T-helper 1 cell (primary cell): ENCODE data around the gene NOL4L.

Experiments
- DNase-seq, 5 donors: peaks; one replicate each; pipeline ENCODE4 v3.0.0-alpha.2; 2012 to 2020

Gene NOL4L

DNA sequence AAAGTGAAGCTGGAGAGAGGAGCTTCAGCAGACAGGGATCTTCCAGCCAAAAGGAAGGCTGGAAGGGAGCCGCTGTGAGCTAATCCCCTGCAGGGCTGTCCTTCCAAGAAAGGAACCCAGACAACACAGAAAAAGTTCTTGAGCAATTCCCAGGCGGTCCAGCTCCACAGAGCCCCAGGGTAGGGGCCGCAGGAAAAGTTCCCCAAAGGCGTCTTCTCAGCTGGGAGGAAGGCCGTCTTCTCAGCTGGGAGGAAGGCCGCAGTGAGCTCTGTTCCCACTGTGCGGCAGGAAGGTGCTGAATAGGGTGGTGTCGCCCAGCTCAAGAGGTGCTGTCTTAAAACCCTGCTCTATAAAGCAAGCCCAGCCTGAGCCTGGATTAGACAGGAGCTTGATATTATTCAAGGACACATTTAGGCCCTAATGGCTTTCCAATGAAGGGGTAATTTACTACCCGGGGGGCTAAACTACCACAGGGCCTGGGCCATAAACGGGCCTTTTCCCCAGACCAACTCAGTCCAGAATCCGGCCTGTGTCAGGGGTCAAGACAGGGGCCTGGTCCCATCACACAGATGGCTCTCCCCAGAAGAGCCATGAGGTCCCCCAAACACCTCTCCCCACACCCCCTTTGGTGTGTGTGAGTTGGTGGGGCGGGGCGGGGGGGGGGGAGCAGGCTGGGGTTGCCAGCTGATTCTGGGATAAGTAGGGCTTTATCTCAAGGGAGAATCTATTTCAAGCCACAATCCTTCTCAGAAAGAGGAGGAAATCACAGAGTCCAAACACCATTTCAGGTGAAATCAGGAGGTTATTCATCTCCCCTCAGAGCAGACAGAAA, 103.6 kb downstream of the NOL4L start:
- no peak for DNase-seq

DNA sequence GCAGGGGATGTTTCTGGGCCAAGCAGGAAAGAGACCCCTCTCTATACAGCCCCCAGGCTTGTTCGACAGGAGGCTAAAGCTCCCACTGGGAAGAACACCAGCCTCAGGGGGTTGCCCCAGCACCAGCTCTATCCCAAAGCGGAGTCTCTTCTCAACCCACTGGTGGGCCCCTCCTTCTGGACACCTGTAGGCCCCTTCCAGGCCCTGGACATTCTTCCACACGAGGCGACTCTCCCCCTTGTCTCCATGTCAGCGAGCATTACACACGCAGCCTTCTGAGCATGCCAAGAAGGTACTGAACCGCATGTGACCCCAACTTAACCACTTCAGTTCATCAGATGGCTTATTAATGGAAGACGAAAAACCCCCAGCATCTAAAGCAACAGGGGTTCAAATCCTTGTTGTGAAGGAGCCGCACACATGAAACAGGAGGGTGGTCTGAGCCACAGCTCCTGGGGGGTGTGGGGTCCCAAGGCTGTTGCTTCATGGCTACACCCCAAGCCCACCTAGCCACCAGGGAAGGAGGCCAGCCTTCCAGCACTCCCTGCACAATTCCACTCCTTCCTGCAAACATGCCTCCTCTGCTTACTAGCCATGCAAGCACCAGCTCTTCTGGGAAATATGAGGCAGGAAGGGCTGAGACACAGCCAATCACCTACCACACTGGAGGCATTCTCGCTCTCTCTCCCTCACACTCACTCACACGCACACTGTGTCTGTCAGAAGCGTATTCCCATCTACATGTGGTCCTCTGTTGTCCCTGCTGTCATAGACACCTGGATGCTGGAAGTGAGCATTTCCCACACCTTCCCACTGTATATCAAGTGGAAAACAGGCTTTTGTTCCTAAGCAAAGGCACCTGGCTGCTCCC, 104.5 kb downstream of the NOL4L start:
- no peak for DNase-seq

DNA sequence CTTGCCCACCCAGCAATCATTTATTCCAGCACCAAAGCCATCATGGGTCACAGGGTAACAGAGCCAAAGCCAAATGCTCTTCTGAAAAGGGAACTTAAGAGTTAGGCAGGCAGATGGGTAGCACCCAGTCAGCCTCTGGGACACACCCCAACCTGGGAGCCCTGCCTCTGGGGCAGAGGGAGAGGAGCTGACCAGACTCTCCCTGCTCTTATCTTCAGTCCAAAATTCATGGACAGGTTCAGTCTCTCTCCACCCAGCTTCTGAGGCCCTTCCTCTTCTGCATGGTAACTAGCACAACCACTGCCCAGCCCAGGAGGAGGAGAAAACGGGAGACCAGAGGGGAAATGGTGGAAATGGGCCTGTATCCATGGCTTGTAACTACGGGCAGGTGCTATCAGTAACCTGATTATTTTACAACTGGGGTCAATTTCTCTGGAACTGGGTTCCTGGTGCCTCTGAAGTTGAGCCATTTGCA, 105.4 kb downstream of the NOL4L start:
- DNase-seq = no peak

DNA sequence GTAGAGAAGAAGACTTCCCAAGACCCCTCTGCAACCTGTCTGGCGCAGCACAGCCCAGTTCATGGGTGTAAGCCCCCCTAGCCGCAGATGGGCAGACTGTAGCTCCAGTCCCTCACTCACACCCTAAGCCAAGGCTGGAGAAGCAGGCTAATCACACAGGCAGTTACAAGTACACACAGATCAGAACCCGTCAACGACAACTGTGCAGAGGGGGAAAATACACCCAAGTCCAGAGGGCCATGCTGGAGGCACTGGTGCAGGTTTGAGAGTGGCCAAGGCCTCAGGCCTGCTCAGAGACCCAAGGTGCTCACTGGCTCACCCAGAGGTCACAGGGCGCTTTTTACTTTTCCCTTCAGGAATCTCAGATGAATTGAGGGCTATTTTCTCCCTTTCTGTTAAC, 106.1 kb downstream of the NOL4L start:
- no peak for DNase-seq

DNA sequence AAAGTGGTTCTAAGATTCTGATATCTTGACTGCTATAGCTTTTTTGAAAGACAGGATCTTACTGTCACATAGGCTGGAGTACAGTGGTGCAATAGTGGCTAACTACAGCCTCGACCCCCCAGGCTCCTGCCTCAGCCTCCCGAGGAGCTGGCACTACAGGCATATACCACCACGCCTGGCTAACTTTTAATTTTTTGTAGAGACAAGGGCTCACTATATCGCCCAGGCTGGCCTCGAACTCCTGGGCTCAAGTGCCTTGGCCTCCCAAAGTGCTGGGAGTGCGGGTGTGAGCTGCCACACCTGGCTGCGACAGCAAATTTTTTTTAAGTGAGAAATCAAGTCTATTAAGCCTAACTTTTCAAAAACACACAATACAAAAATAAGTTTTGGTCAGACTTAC, 106.6 kb downstream of the NOL4L start:
- DNase-seq = no peak

DNA sequence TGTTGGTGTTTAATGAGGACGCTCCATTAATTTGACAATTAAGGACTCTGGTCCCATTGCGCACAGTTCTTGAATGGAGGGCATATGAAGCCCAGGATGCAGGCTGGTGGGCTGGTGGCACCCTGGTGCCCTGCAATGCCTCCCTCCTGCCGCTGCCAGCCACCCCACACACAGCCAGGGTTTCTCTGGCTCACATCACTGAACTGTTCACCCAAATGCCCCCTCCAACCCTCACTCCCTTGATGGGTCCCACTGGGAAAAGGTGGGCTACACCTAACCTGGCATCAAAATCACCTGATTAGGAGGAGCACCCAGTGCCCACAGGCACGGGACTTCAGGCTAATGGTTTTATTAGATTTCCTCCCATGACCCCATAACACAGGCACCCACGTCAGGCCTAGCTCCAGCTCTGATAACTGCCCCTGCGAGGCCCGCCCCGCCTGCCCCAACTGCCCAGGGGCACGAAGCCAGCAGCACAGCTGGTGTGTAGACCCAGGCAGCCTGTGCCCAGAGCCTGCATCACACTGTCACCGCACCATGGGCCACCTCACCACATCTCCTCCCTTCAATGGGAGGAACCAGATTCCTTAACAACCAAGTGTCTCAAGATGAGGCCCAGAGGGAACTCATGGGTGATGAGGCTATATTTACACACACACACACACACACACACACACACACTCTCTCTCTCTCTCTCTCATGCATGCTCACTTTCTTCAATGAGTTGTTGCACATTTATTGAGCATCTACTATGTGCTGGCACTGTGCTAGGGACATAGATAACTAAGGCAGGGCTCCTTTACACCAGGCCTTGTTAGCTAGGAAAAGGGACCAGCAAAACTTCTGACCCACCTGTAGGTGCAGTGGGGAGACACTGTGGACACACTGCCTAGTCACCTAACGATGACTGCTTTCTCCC, 107.3 kb downstream of the NOL4L start:
- DNase-seq = no peak

DNA sequence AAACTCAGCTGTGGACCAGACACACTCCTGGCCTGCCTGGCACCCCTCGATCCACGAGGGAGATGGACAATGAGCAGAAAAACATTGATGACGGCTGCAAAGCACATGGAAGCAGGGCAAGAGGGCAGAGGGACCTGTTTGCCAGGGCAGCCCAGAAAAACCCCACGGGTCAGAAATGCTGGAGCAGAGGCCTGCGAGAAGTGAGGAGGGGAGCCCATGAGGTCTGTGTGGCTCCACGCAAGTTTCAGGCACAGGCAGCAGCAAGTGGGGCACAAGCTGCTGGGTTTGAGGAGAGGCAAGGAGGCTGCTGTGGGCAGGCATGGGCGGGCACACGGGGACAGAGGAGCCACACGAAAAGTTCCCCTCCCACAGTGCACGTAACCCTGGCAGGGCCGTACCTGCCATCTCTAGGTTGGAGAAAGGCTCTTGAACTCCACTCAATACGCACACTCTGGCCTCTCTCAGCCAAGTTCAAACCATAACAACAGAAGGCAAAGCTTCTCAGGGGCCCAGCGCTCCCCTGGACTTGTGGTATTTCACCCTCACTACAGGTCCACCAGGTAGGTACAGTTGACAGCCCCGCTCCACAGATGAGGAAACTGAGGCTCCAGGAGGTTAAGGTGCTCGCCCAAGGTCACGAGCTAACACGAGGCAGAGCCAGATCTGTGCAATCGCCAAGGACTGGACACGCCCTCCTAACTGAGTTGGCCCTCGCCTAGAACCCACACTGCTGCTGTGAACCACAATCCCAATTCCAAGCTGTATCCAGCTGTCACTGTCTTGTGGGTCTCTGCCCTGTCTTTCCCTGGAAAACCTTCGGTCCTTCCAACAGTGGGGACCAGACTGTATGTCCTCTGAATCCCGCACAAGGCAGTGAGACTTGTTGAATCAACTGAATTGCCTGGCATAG, 108.2 kb downstream of the NOL4L start:
- no peak for DNase-seq

DNA sequence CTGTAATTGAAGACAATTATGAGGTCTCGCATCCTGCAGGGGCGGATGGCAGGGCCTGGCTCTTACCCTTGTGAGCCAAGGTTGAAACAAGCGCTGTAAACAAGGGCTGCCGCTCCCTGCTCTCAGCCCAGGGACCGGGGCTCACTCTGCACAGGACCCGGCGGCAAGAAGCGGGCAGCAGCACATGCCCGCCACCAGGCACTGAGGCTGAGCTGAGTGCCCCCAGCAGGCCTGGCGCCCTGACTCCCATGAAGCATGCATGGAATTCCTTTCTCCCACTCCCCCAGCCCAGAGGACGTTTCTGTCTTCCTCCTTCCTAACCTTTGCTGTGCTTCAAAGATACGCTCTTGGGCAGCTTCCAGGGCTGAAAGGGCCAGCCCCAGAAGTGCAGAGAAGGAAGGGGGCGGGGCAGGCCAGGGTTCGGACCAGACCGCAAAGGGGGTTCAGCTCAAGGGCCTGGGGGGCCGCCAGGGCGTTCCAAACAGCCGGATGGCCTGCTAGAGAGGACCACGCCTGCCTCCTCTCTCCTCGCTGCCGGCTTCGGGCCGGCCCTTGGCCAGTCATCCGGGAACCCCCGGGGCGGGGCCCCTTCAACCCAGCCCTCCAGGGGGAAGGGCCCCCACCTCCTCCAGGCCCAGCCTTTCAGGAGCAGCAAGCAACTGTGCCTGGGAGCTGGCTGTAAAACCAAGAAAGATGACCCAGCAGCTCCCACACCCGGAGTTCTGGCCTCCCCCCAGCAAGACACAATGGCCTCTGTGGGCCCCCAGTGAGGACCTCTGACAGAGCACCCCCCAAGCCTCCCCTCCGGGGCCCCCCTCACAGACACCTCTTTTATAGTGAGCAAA, 109.9 kb downstream of the NOL4L start:
- DNase-seq = no peak

DNA sequence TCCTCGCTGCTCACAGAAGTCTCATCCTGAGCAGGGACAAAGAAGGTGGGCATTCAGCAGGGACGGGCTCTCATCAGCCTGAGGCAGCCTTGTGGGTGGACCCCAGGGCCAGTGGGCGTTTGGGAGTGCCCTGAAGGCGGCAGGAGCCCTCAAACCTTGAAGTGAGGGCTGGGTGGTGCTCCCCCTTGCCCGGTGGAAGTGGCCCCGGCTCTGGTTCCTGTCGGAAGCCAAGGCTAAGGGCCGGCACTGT, 110.5 kb downstream of the NOL4L start:
- DNase-seq = no peak

DNA sequence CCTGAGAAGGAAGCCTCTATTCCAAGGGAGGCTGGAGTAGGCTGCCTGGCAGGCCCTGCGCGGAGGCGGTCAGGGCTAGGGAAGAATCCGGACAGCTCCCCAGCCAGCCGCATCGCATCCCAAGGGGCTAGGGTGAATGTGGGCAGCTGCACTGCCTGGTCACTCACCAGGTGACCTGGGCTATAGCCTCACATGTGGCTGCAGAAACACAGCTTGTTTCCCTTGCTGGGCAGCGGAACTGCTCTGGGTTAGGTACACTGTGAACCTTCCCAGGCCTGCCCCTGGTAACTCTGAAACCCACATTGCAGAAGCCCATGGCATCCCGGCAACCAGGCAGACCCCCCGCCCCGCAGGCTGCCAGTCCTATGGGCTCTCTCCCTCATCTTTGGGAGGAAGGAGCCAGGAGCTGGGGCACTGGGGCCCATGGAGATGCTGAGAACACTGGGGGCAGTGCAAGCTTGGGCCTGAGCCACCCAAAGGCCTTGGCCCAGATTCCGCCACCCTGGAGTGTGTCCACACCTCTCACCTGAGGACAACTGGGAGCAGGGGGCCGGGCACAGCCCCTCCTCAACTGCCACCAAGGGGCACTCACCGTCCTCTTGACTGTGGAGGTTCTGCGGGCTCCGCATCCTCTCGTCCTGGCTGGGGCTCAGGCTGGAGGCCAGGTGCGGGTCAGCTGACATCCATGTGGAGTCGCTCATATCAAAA, 111.0 kb downstream of the NOL4L start:
- DNase-seq = no peak

DNA sequence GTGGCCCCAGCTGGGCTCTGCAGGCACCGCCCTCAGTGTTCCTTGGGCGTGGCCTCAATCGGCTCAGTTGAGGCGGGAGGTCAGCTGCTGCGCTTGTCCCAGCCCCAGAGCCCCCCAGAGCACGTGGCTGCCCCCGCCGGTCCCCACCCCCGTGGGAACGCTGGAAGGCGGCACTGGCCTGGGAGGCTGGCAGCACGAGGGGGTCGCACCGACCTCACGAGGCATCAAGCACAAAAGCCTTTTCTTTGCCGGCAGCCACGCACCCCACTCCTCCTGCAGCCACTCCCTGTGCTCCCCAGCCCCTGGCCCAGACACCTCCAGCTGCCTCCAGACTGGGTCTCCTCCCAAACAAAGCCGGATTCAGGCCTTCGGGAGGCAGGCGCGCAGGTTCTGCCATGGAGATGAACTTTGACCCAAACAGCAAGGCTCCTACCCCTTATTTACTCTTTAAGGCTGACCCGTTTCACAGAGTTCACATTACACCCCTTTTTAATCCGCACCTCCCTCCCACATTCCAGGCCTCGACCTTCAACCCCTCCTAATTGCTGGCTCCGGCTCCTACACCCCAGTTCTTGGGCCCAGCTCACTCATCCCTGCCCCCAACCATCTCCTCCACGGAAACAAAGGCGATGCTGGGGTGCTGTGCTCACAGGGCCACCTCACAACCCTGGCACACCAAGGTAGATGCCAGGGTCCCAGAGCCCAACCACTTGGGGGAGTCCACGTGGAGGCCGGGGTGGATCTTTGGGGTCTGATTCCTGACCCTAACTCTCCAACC, 111.7 kb downstream of the NOL4L start:
- no peak for DNase-seq

DNA sequence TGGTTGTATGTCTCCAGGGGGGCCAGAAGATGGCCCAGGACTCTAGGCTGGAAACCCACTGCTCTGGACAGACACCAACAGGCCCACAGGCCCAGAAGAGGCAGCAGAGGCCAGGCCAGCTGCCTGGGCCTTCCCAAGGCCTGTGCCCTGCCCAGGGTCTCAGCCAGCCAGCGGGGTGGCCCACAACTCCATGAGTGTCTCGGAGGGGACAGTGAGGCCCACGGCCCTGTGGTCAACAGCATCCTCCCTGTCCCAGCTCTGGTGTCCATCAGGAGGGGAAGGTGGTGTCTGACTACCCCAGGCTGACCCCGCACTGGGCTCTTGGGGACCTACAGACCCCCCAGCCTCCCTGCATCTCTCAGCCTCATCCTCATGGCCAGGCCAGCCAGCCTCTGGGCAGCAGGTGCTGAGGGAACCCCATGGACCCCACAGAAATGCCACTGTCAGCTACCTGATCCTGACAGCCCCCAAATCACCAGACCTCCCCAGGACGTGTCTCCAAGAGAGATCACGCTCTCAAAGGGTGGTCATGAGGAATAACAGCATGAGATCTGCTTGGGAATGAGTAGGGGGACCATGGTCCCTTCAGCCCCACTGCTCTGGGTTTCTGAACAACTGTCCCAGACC, 112.4 kb downstream of the NOL4L start:
- DNase-seq = no peak

DNA sequence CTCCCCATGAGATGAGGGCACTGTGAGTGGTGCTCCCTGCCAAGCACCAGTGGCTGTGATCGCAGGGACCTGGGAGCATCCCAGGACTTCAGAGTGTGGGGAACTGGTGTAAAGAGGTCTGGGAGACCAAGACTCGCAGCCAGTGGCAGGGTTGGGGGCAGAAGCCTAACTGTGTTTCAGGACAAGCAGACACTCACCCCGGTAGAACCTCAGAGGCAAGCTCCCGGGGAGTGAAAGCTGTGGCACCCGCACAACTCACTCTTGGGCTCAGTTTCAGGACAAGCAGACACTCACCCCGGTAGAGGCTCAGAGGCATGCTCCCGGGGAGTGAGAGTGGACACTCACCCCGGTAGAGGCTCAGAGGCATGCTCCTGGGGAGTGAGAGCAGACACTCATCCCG, 114.2 kb downstream of the NOL4L start:
- DNase-seq = no peak

DNA sequence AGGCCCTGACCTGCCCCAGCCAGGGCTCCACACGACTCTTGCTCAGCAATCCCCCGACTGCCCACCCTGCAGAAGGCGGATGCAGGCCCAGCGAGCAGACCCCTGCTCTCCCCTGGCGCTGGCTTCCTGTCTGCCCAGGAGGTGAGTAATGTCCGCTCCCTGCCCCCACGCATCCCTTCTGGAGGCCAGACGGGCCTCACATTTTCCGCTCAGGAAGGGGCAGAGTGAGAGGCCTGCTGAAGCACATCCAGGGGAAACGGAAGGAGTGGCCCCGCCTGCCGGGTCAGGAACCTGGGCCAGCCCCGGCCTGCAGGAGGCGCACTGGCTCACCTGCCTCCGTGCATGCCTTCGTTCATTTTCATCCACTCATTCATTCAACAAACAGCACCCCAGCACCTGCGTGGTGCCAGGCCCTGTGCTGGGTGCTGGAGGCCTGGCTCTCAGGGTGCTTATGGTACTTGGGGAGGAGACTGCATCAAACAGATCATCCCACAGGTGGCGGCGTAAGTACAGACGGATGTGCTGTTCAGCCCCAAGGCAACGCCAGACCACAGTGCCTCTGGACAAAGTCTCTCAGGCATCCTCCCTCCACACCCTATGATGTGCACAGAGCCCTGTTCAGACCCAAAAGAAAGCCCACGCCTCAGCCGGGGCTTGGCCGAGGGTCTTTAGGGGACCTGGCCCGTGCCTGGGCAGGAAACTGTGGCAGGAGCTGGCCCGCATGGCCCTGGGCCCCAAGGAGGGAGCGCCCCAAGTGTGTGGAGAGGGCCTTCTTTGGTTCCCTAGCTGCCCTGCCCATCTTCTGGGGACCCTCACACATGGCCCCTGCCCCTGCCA, 114.9 kb downstream of the NOL4L start:
- peak in 1 of 5 donors; percentile 25 for DNase-seq

DNA sequence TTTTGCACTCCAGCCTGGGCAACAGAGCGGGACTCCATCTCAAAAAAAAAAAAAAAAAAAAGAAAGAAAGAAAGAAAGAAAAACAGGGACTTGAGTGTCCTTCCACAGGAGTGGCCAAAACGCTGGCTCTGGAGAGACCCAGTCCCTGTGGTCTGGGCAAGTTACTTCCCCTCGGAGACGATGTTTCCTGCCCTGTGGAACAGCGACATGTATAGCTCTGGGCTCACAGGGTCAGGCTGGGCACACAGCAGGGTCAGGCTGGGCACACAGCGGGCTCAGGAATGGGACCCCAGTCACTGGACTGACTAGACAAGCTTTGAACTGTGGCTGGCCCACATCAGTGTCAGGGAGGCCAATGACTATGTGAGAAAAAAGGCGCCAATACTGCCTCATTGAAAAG, 116.3 kb downstream of the NOL4L start:
- DNase-seq = no peak

DNA sequence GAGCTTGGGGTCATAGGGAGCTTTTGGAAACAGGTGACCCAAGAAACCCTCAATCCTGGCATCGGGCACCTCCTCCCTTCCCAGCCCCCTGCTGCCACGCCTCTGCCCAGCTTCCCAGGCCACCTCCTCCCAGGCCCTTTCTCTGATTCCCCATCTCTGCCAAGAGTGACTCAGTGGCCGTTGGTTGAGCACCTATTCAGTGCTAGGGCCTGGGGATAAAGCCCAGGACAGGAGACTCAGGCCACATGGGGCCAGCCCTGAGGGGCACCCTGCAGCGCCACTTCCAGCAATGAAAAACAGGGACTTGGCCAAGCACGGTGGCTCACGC, 116.9 kb downstream of the NOL4L start:
- no peak for DNase-seq

DNA sequence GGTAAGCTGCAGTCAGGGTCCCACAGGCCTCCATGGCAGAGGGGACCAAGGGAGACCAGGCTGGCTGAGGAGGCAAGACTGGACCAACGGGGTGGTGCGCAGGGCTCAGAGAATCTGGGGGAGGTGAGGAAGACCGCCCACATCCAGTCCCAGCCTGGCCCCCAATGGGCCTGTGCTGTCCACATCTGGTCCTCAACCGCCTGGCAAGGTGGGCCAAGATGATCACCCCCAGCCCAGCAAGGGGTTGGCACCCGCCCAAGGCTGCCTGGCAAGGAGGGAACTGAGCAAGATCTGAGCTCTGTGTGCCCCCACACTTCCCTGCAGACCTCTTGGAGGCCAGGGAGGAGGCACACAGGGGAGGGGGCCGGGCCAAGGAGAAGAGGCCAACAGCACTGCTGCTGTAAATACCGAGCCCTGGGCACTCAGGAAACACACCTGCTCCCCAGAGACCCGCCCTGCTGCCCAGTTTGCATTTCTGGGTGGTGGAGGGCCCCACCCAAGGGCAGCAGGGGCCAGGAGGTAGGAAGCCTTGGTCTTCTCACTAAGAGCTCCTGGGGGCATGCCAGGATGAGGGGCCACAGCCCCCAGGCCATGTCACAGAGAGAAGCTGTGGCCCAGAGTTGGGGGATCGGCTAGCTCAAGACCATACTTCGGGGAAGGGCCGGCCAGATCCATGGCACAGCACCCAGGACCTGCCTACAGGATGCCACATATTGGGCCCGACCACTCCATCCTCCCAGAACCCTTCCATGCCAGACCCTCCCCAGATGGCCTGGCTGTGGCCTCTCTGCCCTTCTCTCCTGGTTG, 117.4 kb downstream of the NOL4L start:
- DNase-seq = no peak
